Measurements from ENCODE around the gene SUPT20HL2. TPM values are rescaled to one million over a fixed set of nuclear protein-coding genes. Genes with fewer than 3 reads are reported as not detected.

Gene SUPT20HL2
- under 0.01 and 0.43 TPM in 2 replicates for total RNA-seq

DNA sequence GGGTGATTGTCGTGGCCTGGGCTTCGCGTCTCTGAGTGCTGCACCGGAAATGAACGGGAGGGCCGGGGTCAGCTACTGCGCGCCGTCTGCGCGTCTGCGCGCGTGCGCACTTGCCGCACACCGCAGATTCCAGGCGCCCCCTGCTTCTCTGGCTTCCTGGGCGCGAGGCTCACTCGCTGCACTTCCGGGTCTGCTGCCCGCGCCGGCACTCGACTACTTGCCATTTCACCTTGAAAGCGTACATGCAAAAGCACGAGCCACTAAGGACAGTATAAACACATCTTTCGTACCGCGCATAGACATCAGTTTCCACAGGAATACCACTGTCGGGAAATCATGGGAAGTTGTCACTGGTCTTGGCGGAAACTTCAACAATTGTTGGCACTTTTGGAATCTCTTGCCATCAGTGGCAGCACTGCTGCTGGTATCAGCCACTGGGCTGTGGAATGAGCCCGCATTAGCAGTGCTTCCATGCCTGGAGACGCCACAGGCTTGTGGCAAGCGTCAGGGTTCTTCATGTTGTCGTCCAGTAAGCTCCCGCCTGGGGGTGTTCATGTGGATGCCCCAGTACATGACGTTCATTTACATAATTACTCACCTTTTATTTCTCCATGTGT, at the start of gene SUPT20HL2:
Gene SUPT20HL2 (minus strand): TSS at position 51 of the 617 bp plus-strand sequence. CDS start 754 bp downstream, outside the sequence.

GRCh38 chrX:24360272-24360671, 46.4 kb upstream of the SUPT20HL2 start, which contains the start of gene SUPT20HL1:
Gene SUPT20HL1 (plus strand): TSS chrX:24360639. CDS start chrX:24362761, 2,122 bp downstream.

Other genes with a start within 250 kb of the SUPT20HL2 start
- gene ZFX, start 164.3 kb downstream of the SUPT20HL2 start, total RNA-seq: 59.3 and 64.6 TPM in 2 replicates
- 0.14 TPM in 1 of 2 replicates, not detected in the other for gene SUPT20HL1, start 46.6 kb upstream of the SUPT20HL2 start, total RNA-seq
- gene PDK3, start 151.2 kb upstream of the SUPT20HL2 start, total RNA-seq: 3.1 and 5.3 TPM in 2 replicates